Neural cell (in vitro differentiated cells): ENCODE data around the gene TMPRSS11A. TPM values are rescaled to one million over a fixed set of nuclear protein-coding genes. Genes with fewer than 3 reads are reported as not detected.

Experiments used
- H2AFZ ChIP-seq: fragments of 200-600, 300-800 bp; sonication (generic), shearing (Covaris generic); 2 replicates; pipeline ENCODE4 v1.6.0; 2014; ENCODE audit warnings: low read depth, mild to moderate bottlenecking, antibody characterized with exemption, low read length, moderate library complexity
- H3F3A ChIP-seq: fragments of 200-600 bp; shearing (Covaris generic); 2 replicates; pipeline ENCODE4 v1.6.1; 2016; ENCODE audit warnings: mild to moderate bottlenecking, moderate library complexity, mixed read lengths, antibody characterized with exemption, low read length; ENCODE audit not compliant: insufficient read depth, poor library complexity, severe bottlenecking
- H3K27ac ChIP-seq: fragments of 200-600, 300-800 bp; sonication (generic), shearing (Covaris generic); 2 replicates; pipeline ENCODE4 v1.5.1; 2014; ENCODE audit warnings: mild to moderate bottlenecking, low read length, moderate library complexity
- H3K27me3 ChIP-seq: fragments of 300-800, 200-600 bp; sonication (generic), shearing (Covaris generic); 2 replicates; pipeline ENCODE4 v1.6.0; 2014; ENCODE audit warnings: mild to moderate bottlenecking, low read depth, low read length, moderate library complexity; ENCODE audit not compliant: insufficient read depth
- H3K36me3 ChIP-seq: fragments of 300-800, 200-600 bp; sonication (generic), shearing (Covaris generic); 2 replicates; pipeline ENCODE4 v1.5.1; 2014; ENCODE audit warnings: mild to moderate bottlenecking, antibody characterized with exemption, low read length, moderate library complexity; ENCODE audit not compliant: insufficient read depth
- H3K4me2 ChIP-seq: fragments of 300-800, 200-600 bp; sonication (generic), shearing (Covaris generic); 2 replicates; pipeline ENCODE4 v1.6.0; 2014; ENCODE audit warnings: mild to moderate bottlenecking, low read length
- H3K4me3 ChIP-seq: fragments of 300-800, 200-600 bp; sonication (generic), shearing (Covaris generic); 2 replicates; pipeline ENCODE4 v1.5.1; 2014; ENCODE audit warnings: mild to moderate bottlenecking, low read length, moderate library complexity
- H3K79me2 ChIP-seq: fragments of 200-600 bp; shearing (Covaris generic); replicated peaks from 2 replicates; pipeline ENCODE4 v1.6.0; 2014; ENCODE audit warnings: mild to moderate bottlenecking, low read length, moderate library complexity; ENCODE audit not compliant: insufficient read depth
- H3K9ac ChIP-seq: fragments of 300-800, 200-600 bp; sonication (generic), shearing (Covaris generic); 2 replicates; pipeline ENCODE4 v1.6.1; 2016; ENCODE audit warnings: mild to moderate bottlenecking, low read length, mixed read lengths
- H3K9me2 ChIP-seq: fragments of 200-600 bp; shearing (Covaris generic); 2 replicates; pipeline ENCODE4 v1.6.1; 2016; ENCODE audit warnings: mild to moderate bottlenecking, low read length, mixed read lengths; ENCODE audit not compliant: insufficient read depth
- H3K9me3 ChIP-seq: fragments of 200-600, 300-800 bp; sonication (generic), shearing (Covaris generic); 2 replicates; pipeline ENCODE4 v1.6.1; 2016; ENCODE audit warnings: mild to moderate bottlenecking, mixed run types, low read length, moderate library complexity, mixed read lengths
- H4K20me1 ChIP-seq: fragments of 200-600 bp; shearing (Covaris generic); 2 replicates; pipeline ENCODE4 v1.6.1; 2016; ENCODE audit warnings: mild to moderate bottlenecking, mixed run types; ENCODE audit not compliant: insufficient read depth
- EP300 ChIP-seq: fragments of 450-650 bp; conservative IDR thresholded peaks from 2 replicates; pipeline ENCODE4 v1.6.1; 2014; ENCODE audit warnings: antibody characterized with exemption, mild to moderate bottlenecking, moderate library complexity; ENCODE audit not compliant: poor library complexity, severe bottlenecking
- EZH2 ChIP-seq: fragments of 200-600, 300-800 bp; shearing (Covaris generic), sonication (generic); IDR thresholded peaks from 2 replicates; pipeline ENCODE4 v1.6.1; 2014; ENCODE audit warnings: antibody characterized with exemption, low read length, borderline replicate concordance, mild to moderate bottlenecking; ENCODE audit not compliant: insufficient read depth, poor library complexity, severe bottlenecking
- MXI1 ChIP-seq: fragments of 450-650 bp; conservative IDR thresholded peaks from 2 replicates; pipeline ENCODE4 v1.6.1; 2014; ENCODE audit warnings: antibody characterized with exemption, mild to moderate bottlenecking; ENCODE audit not compliant: poor library complexity, severe bottlenecking
- POLR2AphosphoS5 ChIP-seq: IDR thresholded peaks from 2 replicates; pipeline ENCODE4 v1.6.1; 2012
- RAD21 ChIP-seq: fragments of 450-650 bp; conservative IDR thresholded peaks from 2 replicates; pipeline ENCODE4 v1.6.1; 2014; ENCODE audit warnings: antibody characterized with exemption, mild to moderate bottlenecking, moderate library complexity
- SMC3 ChIP-seq: fragments of 450-650 bp; conservative IDR thresholded peaks from 2 replicates; pipeline ENCODE4 v1.6.1; 2014; ENCODE audit warnings: antibody characterized with exemption, mild to moderate bottlenecking, moderate library complexity; ENCODE audit not compliant: poor library complexity
- TAF1 ChIP-seq: IDR thresholded peaks from 2 replicates; pipeline ENCODE4 v1.6.1; 2012; ENCODE audit warnings: low read depth
- polyA plus RNA-seq: library from polyadenylated mRNA; depleted of rRNA; stranded (reverse); fragments of >200 nt; gene quantifications from 2 replicates; pipeline ENCODE4 v1.2.3, GENCODE V29; 2014
- TF ChIP-seq, protein P1 (sequence below): fragments of 450-650 bp; IDR thresholded peaks from 2 replicates; pipeline ENCODE4 v1.5.1; 2014; ENCODE audit warnings: antibody characterized with exemption, mild to moderate bottlenecking, moderate library complexity; ENCODE audit not compliant: poor library complexity, severe bottlenecking
- TF ChIP-seq, protein P2 (sequence below): IDR thresholded peaks from 2 replicates; pipeline ENCODE4 v1.6.1; 2012; ENCODE audit warnings: borderline replicate concordance

The TMPRSS11A gene
- polyA plus RNA-seq, 1 donor from 2014 or later, result not detected

DNA sequence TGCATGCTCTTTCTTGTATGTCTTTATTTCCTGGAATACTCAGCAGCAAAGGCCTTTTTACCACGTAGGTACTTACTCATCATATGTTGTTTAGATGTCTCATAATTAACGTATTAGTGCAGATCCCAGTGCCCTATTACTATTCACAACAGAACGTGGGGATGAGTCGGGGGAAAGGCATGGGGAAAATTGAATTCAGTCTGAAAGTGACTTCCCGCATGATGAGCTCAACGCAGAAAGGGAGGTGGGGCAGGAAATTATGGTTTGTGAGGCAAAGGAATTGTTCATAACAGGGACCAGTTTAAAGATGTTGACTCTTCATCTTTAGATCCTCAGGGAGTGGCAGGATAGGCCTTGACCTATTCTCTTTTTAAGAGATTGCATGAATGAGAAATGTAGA, 77.5 kb downstream of the TMPRSS11A start:
- no peak overlapping the region for H3K4me2 ChIP-seq

DNA sequence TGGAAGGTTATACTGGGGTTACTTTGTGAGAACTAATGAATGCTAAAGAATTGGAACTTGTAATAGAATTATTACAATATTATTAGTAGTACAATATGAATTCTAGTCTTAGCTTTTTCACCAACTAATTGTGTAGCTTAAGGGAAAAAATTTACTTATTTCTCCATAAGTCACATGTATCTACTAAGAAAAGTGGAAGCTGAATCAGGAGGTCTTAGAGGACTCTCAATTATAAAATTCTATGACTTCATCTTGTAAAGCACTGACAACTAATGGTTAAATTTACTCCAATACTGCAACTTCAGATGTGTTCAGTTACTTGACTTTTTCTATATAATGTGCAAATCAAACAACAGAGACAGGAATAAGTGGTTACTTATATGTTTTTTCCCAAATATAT, 78.6 kb downstream of the TMPRSS11A start:
- Histone ChIP-seq H2AFZ (no peak overlapping the region), H3F3A (no peaks in the 10 kb centered on the region), H3K27me3 (no peaks in the 10 kb centered on the region), H3K79me2 (no peaks in the 10 kb centered on the region), H3K36me3 (no peaks in the 10 kb centered on the region), H3K9me3 (no peaks in the 10 kb centered on the region), H3K9ac (no peak overlapping the region), H4K20me1 (no peaks in the 10 kb centered on the region), H3K4me3 (no peak overlapping the region), H3K9me2 (no peaks in the 10 kb centered on the region), H3K27ac (no peak overlapping the region), H3K4me2 (no peak overlapping the region)
- TF ChIP-seq RAD21 (no peak), MXI1 (no peak), EZH2 (no peak), POLR2AphosphoS5 (no peak), SMC3 (no peak), EP300 (no peak), TAF1 (no peak)
- TF ChIP-seq, protein P1, sequence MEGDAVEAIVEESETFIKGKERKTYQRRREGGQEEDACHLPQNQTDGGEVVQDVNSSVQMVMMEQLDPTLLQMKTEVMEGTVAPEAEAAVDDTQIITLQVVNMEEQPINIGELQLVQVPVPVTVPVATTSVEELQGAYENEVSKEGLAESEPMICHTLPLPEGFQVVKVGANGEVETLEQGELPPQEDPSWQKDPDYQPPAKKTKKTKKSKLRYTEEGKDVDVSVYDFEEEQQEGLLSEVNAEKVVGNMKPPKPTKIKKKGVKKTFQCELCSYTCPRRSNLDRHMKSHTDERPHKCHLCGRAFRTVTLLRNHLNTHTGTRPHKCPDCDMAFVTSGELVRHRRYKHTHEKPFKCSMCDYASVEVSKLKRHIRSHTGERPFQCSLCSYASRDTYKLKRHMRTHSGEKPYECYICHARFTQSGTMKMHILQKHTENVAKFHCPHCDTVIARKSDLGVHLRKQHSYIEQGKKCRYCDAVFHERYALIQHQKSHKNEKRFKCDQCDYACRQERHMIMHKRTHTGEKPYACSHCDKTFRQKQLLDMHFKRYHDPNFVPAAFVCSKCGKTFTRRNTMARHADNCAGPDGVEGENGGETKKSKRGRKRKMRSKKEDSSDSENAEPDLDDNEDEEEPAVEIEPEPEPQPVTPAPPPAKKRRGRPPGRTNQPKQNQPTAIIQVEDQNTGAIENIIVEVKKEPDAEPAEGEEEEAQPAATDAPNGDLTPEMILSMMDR, result no peak
- TF ChIP-seq, protein P2, sequence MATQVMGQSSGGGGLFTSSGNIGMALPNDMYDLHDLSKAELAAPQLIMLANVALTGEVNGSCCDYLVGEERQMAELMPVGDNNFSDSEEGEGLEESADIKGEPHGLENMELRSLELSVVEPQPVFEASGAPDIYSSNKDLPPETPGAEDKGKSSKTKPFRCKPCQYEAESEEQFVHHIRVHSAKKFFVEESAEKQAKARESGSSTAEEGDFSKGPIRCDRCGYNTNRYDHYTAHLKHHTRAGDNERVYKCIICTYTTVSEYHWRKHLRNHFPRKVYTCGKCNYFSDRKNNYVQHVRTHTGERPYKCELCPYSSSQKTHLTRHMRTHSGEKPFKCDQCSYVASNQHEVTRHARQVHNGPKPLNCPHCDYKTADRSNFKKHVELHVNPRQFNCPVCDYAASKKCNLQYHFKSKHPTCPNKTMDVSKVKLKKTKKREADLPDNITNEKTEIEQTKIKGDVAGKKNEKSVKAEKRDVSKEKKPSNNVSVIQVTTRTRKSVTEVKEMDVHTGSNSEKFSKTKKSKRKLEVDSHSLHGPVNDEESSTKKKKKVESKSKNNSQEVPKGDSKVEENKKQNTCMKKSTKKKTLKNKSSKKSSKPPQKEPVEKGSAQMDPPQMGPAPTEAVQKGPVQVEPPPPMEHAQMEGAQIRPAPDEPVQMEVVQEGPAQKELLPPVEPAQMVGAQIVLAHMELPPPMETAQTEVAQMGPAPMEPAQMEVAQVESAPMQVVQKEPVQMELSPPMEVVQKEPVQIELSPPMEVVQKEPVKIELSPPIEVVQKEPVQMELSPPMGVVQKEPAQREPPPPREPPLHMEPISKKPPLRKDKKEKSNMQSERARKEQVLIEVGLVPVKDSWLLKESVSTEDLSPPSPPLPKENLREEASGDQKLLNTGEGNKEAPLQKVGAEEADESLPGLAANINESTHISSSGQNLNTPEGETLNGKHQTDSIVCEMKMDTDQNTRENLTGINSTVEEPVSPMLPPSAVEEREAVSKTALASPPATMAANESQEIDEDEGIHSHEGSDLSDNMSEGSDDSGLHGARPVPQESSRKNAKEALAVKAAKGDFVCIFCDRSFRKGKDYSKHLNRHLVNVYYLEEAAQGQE, result no peak

More for the DNA sequence above, 77.5 kb downstream of the TMPRSS11A start:
- Histone ChIP-seq H3K79me2 (no peaks in the 10 kb centered on the region), H3K36me3 (no peaks in the 10 kb centered on the region), H3K27me3 (no peaks in the 10 kb centered on the region), H4K20me1 (no peaks in the 10 kb centered on the region), H3K27ac (no peak overlapping the region), H3K9me3 (no peaks in the 10 kb centered on the region), H3F3A (no peaks in the 10 kb centered on the region), H3K4me3 (no peak overlapping the region), H3K9ac (no peak overlapping the region), H3K9me2 (no peaks in the 10 kb centered on the region), H2AFZ (no peak overlapping the region)
- TF ChIP-seq TAF1, result no peak
- no peak for TF ChIP-seq EP300
- TF ChIP-seq POLR2AphosphoS5, result no peak
- TF ChIP-seq SMC3, result no peak
- no peak for TF ChIP-seq EZH2
- TF ChIP-seq, protein P2, result no peak
- TF ChIP-seq RAD21, result no peak
- TF ChIP-seq MXI1, result no peak
- TF ChIP-seq, protein P1, result no peak
